Sigmoid colon (tissue), 7 donors: ENCODE results near the gene TNFRSF13B. TPM values are rescaled to one million over a fixed set of nuclear protein-coding genes. Genes with fewer than 3 reads are reported as not detected.
"Not testable (repeated sequence)": the region's sequence is repeated elsewhere in the genome, so short reads cannot be mapped to it uniquely, and the experiment has no call there.

Experiments
- DNase-seq: peaks from one replicate; pipeline ENCODE4 v3.0.0-alpha.2; 2019
- H3K27ac ChIP-seq, 4 donors: fragments of 200-600 bp; sonication (generic); one replicate each; pipeline ENCODE4 v1.5.1; 2016 to 2019; ENCODE audit warnings: mild to moderate bottlenecking in 1 of 4
- H3K27me3 ChIP-seq, 3 donors: fragments of 200-600 bp; sonication (generic); one replicate each; pipeline ENCODE4 v1.5.1; 2019; ENCODE audit warnings: mild to moderate bottlenecking in 1 of 3
- H3K36me3 ChIP-seq, 4 donors: fragments of 200-600 bp; sonication (generic); one replicate each; pipeline ENCODE4 v1.5.1; 2016 to 2019
- H3K4me1 ChIP-seq, 4 donors: fragments of 200-600 bp; sonication (generic); one replicate each; pipeline ENCODE4 v1.5.1; 2017 to 2019
- H3K4me3 ChIP-seq, 4 donors: fragments of 200-600 bp; sonication (generic); one replicate each; pipeline ENCODE4 v1.5.1; 2017 to 2019; ENCODE audit warnings: mild to moderate bottlenecking in 2 of 4, moderate library complexity in 1 of 4
- H3K9me3 ChIP-seq, 4 donors: fragments of 200-600 bp in 3 of 4; sonication (generic) in 3 of 4; one replicate each; pipeline versions ENCODE4 v1.5.1 to v1.6.1; 2013 to 2019
- CTCF ChIP-seq, 4 experiments: fragments of 450-650 bp in 3 of 4; fragments of 200-600 bp in 1 of 4; IDR thresholded peaks; one replicate each; pipeline ENCODE4 v1.5.1; 2016 to 2019; ENCODE audit warnings: antibody characterized with exemption in 4 of 4, mild to moderate bottlenecking in 3 of 4, moderate library complexity in 2 of 4
- EP300 ChIP-seq, 4 donors: sonication (generic); formaldehyde crosslinking; IDR thresholded peaks; one replicate each; pipeline ENCODE4 v1.6.1; 2017; ENCODE audit warnings: antibody characterized with exemption in 4 of 4
- POLR2A ChIP-seq, 2 donors: fragments of 450-650 bp; IDR thresholded peaks; one replicate each; pipeline ENCODE4 v1.6.1; 2016; ENCODE audit warnings: antibody characterized with exemption in 2 of 2, mild to moderate bottlenecking in 2 of 2, moderate library complexity in 2 of 2
- POLR2AphosphoS5 ChIP-seq, 4 donors: sonication (generic); formaldehyde crosslinking; IDR thresholded peaks; one replicate each; pipeline ENCODE4 v1.6.1; 2017; ENCODE audit warnings: antibody characterized with exemption in 4 of 4
- WGBS, 2 donors: extraction: QIAGEN DNeasy Blood & Tissue Kit; methylation state at CpG; one replicate each; pipeline ENCODE4 v1.1.7; 2013; 5-methylcytosine and 5-hydroxymethylcytosine counted together
- intact Hi-C: fragments of 100-400 bp; cut with DNase I; formaldehyde crosslinking; loops from one replicate; pipeline ENCODE4 v1.15.1; 2023
- polyA plus RNA-seq, 3 donors: library from polyadenylated mRNA; stranded (reverse); fragments of 200-250 nt; gene quantifications; one replicate each; pipeline ENCODE4 v1.2.3, GENCODE V29; 2013
- total RNA-seq, 4 donors: library from RNA; depleted of rRNA; stranded (reverse); fragments of >200 nt; gene quantifications; one replicate each; pipeline ENCODE4 v1.1.0, GENCODE V29; 2016
- donor health status: healthy with polysubstance abuse.
- donor health status: Bipolar disorder and iron deficiency.
- donor health status: healthy.

TNFRSF13B gene
- total and polyA plus RNA-seq, 7 donors: 15.2 TPM; not detected in 6

- Histone ChIP-seq H3K36me3 (no peaks in the 10 kb centered on the region), H3K27ac (no peak overlapping the region), H3K9me3 (no peaks in the 10 kb centered on the region), H3K27me3 (no peaks in the 10 kb centered on the region), H3K4me1 (peaks cover 0 to 10% (median 7%) of the 10 kb centered on the region in 4 donors), H3K4me3 (no peak overlapping the region)
- peak; percentile 30 for DNase-seq
- no peak for TF ChIP-seq POLR2AphosphoS5 (IDR thresholded peaks at IDR 0.05)
- TF ChIP-seq EP300 (IDR thresholded peaks at IDR 0.05): no peak
- TF ChIP-seq CTCF (IDR thresholded peaks at IDR 0.05): no peak
- TF ChIP-seq POLR2A (IDR thresholded peaks at IDR 0.05): no peak
- 87 to 92% methylated on average over 7 of the region's 7 CpGs for WGBS, 2 donors
- intact Hi-C loops: loop anchor here (5.0 to 10.0 kb wide), 3 partner anchors 105 to 237 kb away; partner anchors contain the start of gene FLCN
Measured at GRCh38 chr17:16999931-17000625, 28.2 kb upstream of the TNFRSF13B start.

- Histone ChIP-seq H3K4me1 (peaks cover 0 to 10% (median 7%) of the 10 kb centered on the region in 4 donors), H3K36me3 (no peaks in the 10 kb centered on the region), H3K9me3 (no peaks in the 10 kb centered on the region), H3K27ac (no peak overlapping the region), H3K4me3 (no peak overlapping the region), H3K27me3 (no peaks in the 10 kb centered on the region)
- intact Hi-C loops: no loop called here
- 69 to 87% methylated on average over 14 of the region's 14 CpGs for WGBS, 2 donors
- no peak for TF ChIP-seq CTCF (IDR thresholded peaks at IDR 0.05)
- no peak for TF ChIP-seq POLR2A (IDR thresholded peaks at IDR 0.05)
- no peak for TF ChIP-seq POLR2AphosphoS5 (IDR thresholded peaks at IDR 0.05)
- no peak for TF ChIP-seq EP300 (IDR thresholded peaks at IDR 0.05)
- DNase-seq: peak; percentile 35
Measured at GRCh38 chr17:16997514-16998429, 25.9 kb upstream of the TNFRSF13B start.

- WGBS, 2 donors: 85 to 92% methylated on average over 11 of the region's 11 CpGs
- H3K27ac ChIP-seq, H3K27me3 ChIP-seq, H3K4me3 ChIP-seq, H3K4me1 ChIP-seq, intact Hi-C loops, H3K36me3 ChIP-seq, DNase-seq, H3K9me3 ChIP-seq: not testable (repeated sequence)
Measured at GRCh38 chr17:16996726-16997125, 24.8 kb upstream of the TNFRSF13B start.

GRCh38 chr17:16995930-16996329 is 24.0 kb upstream of the TNFRSF13B start:
- H3K4me3 ChIP-seq: no peak overlapping the region
- H3K9me3 ChIP-seq: no peaks in the 10 kb centered on the region
- peak; percentile 36 for DNase-seq
- H3K36me3 ChIP-seq: no peaks in the 10 kb centered on the region
- intact Hi-C loops: no loop called here
- WGBS, 2 donors: 90 to 93% methylated on average over 7 of the region's 7 CpGs
- no peak for TF ChIP-seq POLR2AphosphoS5 (IDR thresholded peaks at IDR 0.05)
- peaks cover 0 to 4% (median 0%) of the 10 kb centered on the region in 4 donors for H3K4me1 ChIP-seq
- H3K27me3 ChIP-seq: no peaks in the 10 kb centered on the region
- H3K27ac ChIP-seq: no peak overlapping the region

GRCh38 chr17:16994631-16995030 is 22.7 kb upstream of the TNFRSF13B start:
- H3K36me3 ChIP-seq: no peaks in the 10 kb centered on the region
- no peak for TF ChIP-seq CTCF (IDR thresholded peaks at IDR 0.05)
- no peak for TF ChIP-seq POLR2AphosphoS5 (IDR thresholded peaks at IDR 0.05)
- TF ChIP-seq POLR2A (IDR thresholded peaks at IDR 0.05): no peak
- TF ChIP-seq EP300 (IDR thresholded peaks at IDR 0.05): no peak
- no peak overlapping the region for H3K4me3 ChIP-seq
- no peaks in the 10 kb centered on the region for H3K27me3 ChIP-seq
- 89 to 92% methylated on average over 2 of the region's 2 CpGs for WGBS, 2 donors
- H3K9me3 ChIP-seq: no peaks in the 10 kb centered on the region
- peaks cover 0 to 4% (median 0%) of the 10 kb centered on the region in 4 donors for H3K4me1 ChIP-seq
- intact Hi-C loops: loop anchor here (5.0 kb wide), 2 partner anchors 407 to 457 kb away; no protein-coding TSS in a partner anchor
- H3K27ac ChIP-seq: no peak overlapping the region
- DNase-seq: peak; percentile 1
